Measurements from ENCODE around the gene SEC61G.

The SEC61G gene

DNA sequence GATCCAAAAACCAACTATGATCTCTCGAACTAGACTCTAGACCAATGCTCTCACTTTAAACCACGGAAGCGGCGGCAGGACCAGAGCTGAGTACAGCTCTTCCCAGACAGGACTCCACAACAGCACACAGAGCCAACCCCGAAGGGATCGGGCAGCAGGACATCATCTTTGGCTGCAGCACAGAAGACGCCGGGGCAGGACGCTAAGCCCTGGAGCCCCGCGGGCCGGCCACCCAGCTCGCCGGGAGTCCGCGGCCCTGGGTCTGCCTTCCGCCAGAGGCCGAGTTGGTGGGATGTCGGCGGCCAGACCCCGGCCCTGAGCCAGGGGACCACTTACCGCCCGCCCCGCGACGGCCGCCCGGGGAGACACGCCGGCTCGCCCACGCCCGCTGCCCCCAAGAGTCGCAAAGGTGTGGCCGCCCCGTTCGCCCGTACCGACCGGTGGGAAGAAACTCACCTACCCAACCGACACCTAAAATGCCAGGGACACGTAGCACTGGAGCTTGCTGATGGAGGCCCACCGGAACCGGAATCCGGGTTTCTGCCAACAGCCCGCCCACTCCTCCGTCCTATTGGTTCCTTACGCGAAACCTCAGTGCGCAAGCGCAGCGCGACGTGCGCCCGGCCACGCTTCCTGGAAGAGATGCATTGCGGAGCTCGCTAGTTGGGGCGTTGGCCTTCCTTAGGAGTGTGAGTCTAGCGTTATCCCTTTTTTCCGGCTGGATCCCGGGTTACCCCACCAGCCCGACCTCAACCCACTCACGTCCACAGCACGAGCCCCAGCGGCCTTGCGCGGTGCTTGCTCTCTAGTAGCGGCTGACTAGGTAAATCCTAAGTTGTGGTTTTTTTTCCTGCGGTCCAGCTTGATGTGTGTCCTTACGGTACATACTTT is at the start of gene SEC61G:
TSS of gene SEC61G (minus strand) at position 510 of the 891 bp plus-strand sequence. CDS start 1,623 bp downstream, outside the sequence.
- DNase-seq: peak; percentile 95

- DNase-seq: no peak
Measured at GRCh38 chr7:54802841-54803240, 43.8 kb upstream of the SEC61G start.

DNA sequence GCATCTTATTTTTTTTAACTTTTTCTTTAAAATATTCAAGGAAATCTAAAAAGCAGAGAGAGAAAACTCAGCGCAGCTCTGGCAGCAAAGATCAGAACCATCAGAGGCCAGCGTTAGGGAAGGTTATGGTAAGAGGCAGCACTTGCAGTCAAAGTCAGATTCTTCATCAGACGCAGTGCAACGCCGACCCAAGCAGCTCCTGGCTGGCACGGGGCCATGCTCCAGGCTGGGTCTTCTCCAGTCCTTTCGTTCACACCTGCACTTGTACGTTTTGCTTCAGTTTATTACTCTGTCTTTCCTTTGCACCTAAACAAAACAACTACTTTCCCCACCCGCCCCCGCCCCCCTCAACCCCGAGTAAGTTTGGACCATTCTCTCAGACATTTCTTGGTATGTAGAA is 43.1 kb upstream of the SEC61G start:
- DNase-seq: no peak

DNA sequence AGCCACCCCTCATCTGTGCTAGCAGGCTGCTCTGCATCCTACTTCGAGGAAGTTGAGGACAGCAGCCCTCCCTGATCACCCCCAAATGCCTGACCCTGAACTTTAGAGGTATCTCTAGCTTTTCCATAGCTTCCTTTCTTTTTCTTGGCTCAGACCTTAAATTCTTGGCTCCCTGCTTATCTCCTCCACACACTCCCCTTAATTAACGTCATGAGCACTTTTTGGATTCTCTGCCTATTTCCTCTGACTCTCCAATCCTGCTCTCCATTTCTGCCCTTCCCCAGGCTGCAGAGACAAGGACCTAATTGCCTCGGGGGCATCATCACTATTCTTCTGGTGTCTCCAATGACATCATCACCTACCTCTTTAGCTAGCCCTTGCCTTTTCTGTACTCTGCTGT is 40.8 kb upstream of the SEC61G start:
- DNase-seq: no peak

DNA sequence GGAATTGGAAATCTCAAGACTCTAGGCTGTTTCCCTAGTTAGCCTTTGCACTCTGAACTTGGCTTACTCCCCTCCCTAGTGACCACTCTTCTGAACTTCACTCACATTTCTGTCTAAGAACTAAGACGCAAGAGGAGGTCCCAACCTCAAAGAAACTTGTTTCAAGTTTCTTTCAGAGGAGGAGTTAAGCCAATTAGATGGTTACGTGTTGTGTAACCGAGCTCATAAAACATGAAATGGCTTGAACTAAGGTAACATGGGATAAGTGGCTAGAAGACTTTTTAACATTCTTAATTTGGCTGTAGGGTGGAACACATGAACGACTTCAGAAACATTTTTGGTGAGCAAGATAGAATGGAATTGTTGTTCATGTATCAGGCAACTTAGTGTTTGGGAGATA is 39.5 kb upstream of the SEC61G start:
- DNase-seq: no peak

- no peak for DNase-seq
Measured at GRCh38 chr7:54796853-54797252, 37.8 kb upstream of the SEC61G start.

GRCh38 chr7:54796150-54796549 is 37.1 kb upstream of the SEC61G start:
- no peak for DNase-seq

- DNase-seq: no peak
Measured at GRCh38 chr7:54792383-54792782, 33.4 kb upstream of the SEC61G start.

DNA sequence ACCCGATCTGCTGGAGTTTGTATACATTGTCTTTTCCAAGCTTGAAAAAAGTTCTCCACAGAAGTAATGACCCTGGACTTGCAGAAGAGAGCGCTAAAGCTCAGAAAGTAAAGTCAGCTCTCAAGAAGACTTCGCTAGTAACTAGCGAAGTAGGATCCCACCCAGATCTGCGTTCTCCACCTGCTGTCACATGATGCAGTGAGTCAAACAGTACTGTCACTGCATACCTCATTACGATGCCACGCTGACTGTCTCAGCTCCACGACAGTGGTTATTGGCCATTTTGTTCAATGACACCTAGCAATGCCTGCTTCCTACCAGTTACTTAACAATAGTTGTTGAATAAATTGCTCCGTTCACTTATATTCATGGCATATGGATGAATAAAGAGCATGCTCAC is 29.7 kb upstream of the SEC61G start:
- peak in 1 of 2 donors; percentile 11 for DNase-seq

GRCh38 chr7:54785261-54785660 is 26.2 kb upstream of the SEC61G start:
- no peak for DNase-seq

GRCh38 chr7:54783952-54784351 is 24.9 kb upstream of the SEC61G start:
- DNase-seq: no peak

GRCh38 chr7:54782829-54783228 is 23.8 kb upstream of the SEC61G start:
- no peak for DNase-seq

- DNase-seq: no peak
Measured at GRCh38 chr7:54782314-54782713, 23.3 kb upstream of the SEC61G start.

DNA sequence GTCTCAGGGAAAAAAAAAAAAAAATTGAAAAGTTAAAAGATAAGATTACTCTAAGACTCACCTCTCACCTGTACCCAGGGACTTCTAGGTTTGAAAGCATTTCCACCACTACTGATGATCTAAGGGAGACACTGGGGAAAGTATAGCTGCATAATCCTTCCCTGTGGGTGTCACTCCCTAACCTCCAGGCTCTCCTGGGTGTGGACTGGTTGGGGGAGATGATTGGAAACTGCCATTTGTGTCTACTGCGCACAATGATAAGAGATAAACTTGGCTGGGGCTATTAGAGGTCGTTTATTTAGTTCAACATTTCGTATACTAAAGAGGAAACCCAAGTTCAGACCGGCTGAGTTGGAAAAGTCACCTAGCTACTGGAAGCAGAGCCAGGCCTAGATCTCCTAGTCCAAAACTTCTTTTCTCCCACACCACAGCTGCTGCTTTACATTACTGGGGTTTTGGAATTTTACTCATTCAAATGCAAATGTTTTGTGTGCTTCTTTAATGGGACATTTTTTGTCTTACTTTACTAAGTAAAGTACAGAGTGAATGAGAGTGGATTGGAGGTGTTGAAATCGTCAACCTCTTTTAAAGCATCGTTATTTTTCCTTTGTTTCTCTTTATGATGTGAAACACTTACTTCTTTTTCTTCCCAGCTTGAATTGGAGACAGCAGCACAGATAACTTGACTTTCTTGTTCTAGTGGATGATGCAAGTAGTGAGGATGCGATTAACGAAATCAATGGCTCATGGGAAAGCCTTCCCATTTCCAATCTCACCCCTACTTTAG is 22.3 kb upstream of the SEC61G start:
- DNase-seq: no peak

DNA sequence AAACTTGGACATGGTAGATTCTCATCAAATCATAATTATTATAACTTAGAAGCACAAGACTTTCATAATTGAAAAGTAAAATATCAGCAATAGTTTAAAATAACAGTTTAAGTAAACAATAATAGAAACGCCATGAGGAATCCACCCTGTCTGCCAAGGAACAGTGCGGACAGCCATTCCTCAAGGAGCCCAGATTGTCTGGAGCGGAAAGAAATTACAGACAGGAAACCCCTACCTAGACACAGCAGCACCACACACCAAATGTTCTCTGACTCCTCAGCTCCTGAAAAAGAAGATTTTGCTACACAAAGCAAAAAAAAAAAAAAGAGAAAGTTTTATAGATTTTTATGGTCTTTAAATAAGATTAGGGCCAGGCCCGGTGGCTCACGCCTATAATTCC is 21.5 kb upstream of the SEC61G start:
- DNase-seq: no peak

GRCh38 chr7:54778696-54779540 is 19.9 kb upstream of the SEC61G start:
- DNase-seq: no peak

GRCh38 chr7:54778166-54778565 is 19.2 kb upstream of the SEC61G start:
- no peak for DNase-seq

- DNase-seq: no peak
Measured at GRCh38 chr7:54774785-54775740, 16.1 kb upstream of the SEC61G start.

GRCh38 chr7:54773472-54774399 is 14.7 kb upstream of the SEC61G start:
- DNase-seq: peak; percentile 58 to 60

- no peak for DNase-seq
Measured at GRCh38 chr7:54769203-54769602, 10.2 kb upstream of the SEC61G start.

GRCh38 chr7:54764861-54765260 is 5.8 kb upstream of the SEC61G start:
- no peak for DNase-seq
